Body of pancreas (tissue), 4 donors: ENCODE results near the gene STOML1. TPM values are rescaled to one million over a fixed set of nuclear protein-coding genes. Genes with fewer than 3 reads are reported as not detected.

Source experiments
- ATAC-seq: fragments of 150-250 bp; one replicate; pipeline ENCODE4 v1.9.1; 2016
- DNase-seq, 4 donors: peaks; one replicate each; pipeline ENCODE4 v3.0.0-alpha.2; 2019
- H3K27ac ChIP-seq, 4 donors: fragments of 200-600 bp; sonication (generic); 1 replicate in 3 of 4; 2 replicates in 1 of 4; pipeline versions ENCODE4 v1.5.1 to v1.6.1; 2016 to 2019; ENCODE audit warnings: mild to moderate bottlenecking in 1 of 4, mixed read lengths in 1 of 4, moderate library complexity in 1 of 4
- H3K27me3 ChIP-seq, 2 donors: fragments of 200-600 bp; sonication (generic); one replicate each; pipeline ENCODE4 v1.6.0; 2016; ENCODE audit warnings: mild to moderate bottlenecking in 1 of 2
- H3K36me3 ChIP-seq, 2 donors: fragments of 200-600 bp; sonication (generic); replicated peaks in 1 of 2; 2 replicates each; pipeline ENCODE4 v1.5.1; 2016; ENCODE audit warnings: low read depth in 2 of 2; ENCODE audit not compliant: insufficient read depth in 1 of 2
- H3K4me1 ChIP-seq: fragments of 200-600 bp; sonication (generic); one replicate; pipeline ENCODE4 v1.6.0; 2016
- H3K4me3 ChIP-seq, 2 donors: fragments of 200-600 bp; sonication (generic); 1 replicate in 1 of 2; 2 replicates in 1 of 2; pipeline ENCODE4 v1.5.1; 2016 to 2019
- H3K9me3 ChIP-seq, 3 donors: fragments of 200-600 bp; sonication (generic); 1 replicate in 2 of 3; 2 replicates in 1 of 3; pipeline ENCODE4 v1.5.1; 2016
- CTCF ChIP-seq, 7 experiments: fragments of 450-650 bp in 4 of 7; fragments of 200-600 bp in 3 of 7; sonication (generic) in 3 of 7; IDR thresholded peaks; one replicate each; pipeline ENCODE4 v1.5.1; 2016 to 2019; ENCODE audit warnings: antibody characterized with exemption in 7 of 7
- POLR2A ChIP-seq, 3 donors: fragments of 450-650 bp; IDR thresholded peaks; one replicate each; pipeline ENCODE4 v1.6.1; 2016; ENCODE audit warnings: antibody characterized with exemption in 3 of 3, mild to moderate bottlenecking in 2 of 3
- WGBS, 2 donors: methylation state at CpG; one replicate each; pipeline ENCODE4 v1.1.5; 2017; 5-methylcytosine and 5-hydroxymethylcytosine counted together
- intact Hi-C: fragments of 100-400 bp; cut with DNase I; formaldehyde crosslinking; loops from one replicate; pipeline ENCODE4 v1.15.1; 2023
- total RNA-seq, 2 donors: library from RNA; depleted of rRNA; stranded (reverse); fragments of >200 nt; gene quantifications; one replicate each; pipeline ENCODE4 v1.1.0, GENCODE V29; 2016

STOML1 gene
- total RNA-seq, 2 donors from 2014 or later, result 6.0 to 10.2 TPM

GRCh38 chr15:73996267-73996666, 4.2 kb upstream of the STOML1 start:
- H3K27me3 ChIP-seq, result no peaks in the 10 kb centered on the region
- WGBS, 2 donors, result 57 to 64% methylated on average over 2 of the region's 2 CpGs
- no peak overlapping the region for H3K4me3 ChIP-seq
- peak overlapping the region in 1 of 4 donors; percentile 87 for H3K27ac ChIP-seq
- intact Hi-C loops, result no loop called here
- ATAC-seq (no peak), DNase-seq (no peak)
- no peaks in the 10 kb centered on the region for H3K9me3 ChIP-seq
- H3K4me1 ChIP-seq, result peaks cover 42% of the 10 kb centered on the region
- no peaks in the 10 kb centered on the region for H3K36me3 ChIP-seq
- TF ChIP-seq POLR2A (IDR thresholded peaks at IDR 0.05) (no peak), CTCF (IDR thresholded peaks at IDR 0.05) (no peak)

- TF ChIP-seq POLR2A (IDR thresholded peaks at IDR 0.05) (peak in 1 of 3 donors; percentile 0), CTCF (IDR thresholded peaks at IDR 0.05) (no peak)
- Histone ChIP-seq H3K36me3 (no peaks in the 10 kb centered on the region), H3K9me3 (no peaks in the 10 kb centered on the region), H3K27me3 (no peaks in the 10 kb centered on the region), H3K4me1 (peaks cover 52% of the 10 kb centered on the region), H3K27ac (peak overlapping the region; percentile 66 to 87 (median 80)), H3K4me3 (peak overlapping the region; percentile 59 to 68)
- intact Hi-C loops, result no loop called here
- DNase-seq (peak in 1 of 4 donors; percentile 35), ATAC-seq (no peak)
- WGBS, 2 donors, result 1 to 3% methylated on average over 17 to 18 of the region's 18 CpGs
These were observed 3.0 kb upstream of the STOML1 start for GRCh38 chr15:73994912-73995622.

GRCh38 chr15:73994413-73994883, 2.4 kb upstream of the STOML1 start, which contains the start of gene PML:
PML (plus strand) TSS chr15:73994716; CDS start chr15:73994813, 97 bp downstream.
- H3K9me3 ChIP-seq, result no peaks in the 10 kb centered on the region
- intact Hi-C loops, result no loop called here
- DNase-seq (peak; percentile 95 to 98 (median 97)), ATAC-seq (peak; percentile 84)
- no peaks in the 10 kb centered on the region for H3K36me3 ChIP-seq
- 0% methylated on average over 19 to 26 of the region's 27 CpGs for WGBS, 2 donors
- peak within 1 kb of the TSS; percentile 66 to 87 (median 80) for H3K27ac ChIP-seq
- TF ChIP-seq CTCF (IDR thresholded peaks at IDR 0.05) (peak in 1 of 7 experiments; percentile 23), POLR2A (IDR thresholded peaks at IDR 0.05) (peak; percentile 10 to 64 (median 56))
- H3K27me3 ChIP-seq, result no peaks in the 10 kb centered on the region
- H3K4me1 ChIP-seq, result peaks cover 58% of the 10 kb centered on the region
- H3K4me3 ChIP-seq, result peak within 1 kb of the TSS; percentile 59 to 68

GRCh38 chr15:73993211-73993994, 1.3 kb upstream of the STOML1 start:
- H3K4me1 ChIP-seq, result peaks cover 68% of the 10 kb centered on the region
- intact Hi-C loops, result no loop called here
- no peak for TF ChIP-seq CTCF (IDR thresholded peaks at IDR 0.05)
- TF ChIP-seq POLR2A (IDR thresholded peaks at IDR 0.05), result no peak
- no peak for DNase-seq
- peak overlapping the region in 1 of 4 donors; percentile 81 for H3K27ac ChIP-seq
- ATAC-seq, result no peak
- no peaks in the 10 kb centered on the region for H3K9me3 ChIP-seq
- H3K27me3 ChIP-seq, result no peaks in the 10 kb centered on the region
- no peaks in the 10 kb centered on the region for H3K36me3 ChIP-seq
- 87 to 91% methylated on average over 10 of the region's 10 CpGs for WGBS, 2 donors
- H3K4me3 ChIP-seq, result peak overlapping the region in 1 of 2 donors; percentile 68
